Stromal cell of bone marrow (primary cell): ENCODE results near the gene SLC66A2.
"Not testable (repeated sequence)": the region's sequence is repeated elsewhere in the genome, so short reads cannot be mapped to it uniquely, and the experiment has no call there.

Experiments used
- DNase-seq: peaks from one replicate; pipeline ENCODE4 v3.0.0-alpha.2; 2012; ENCODE audit warnings: low read depth

Gene SLC66A2

GRCh38 chr18:79878246-79878645, 73.2 kb downstream of the SLC66A2 start:
- not testable (repeated sequence) for DNase-seq

GRCh38 chr18:79877163-79878091, 74.0 kb downstream of the SLC66A2 start:
- no peak for DNase-seq

GRCh38 chr18:79876497-79876896, 75.0 kb downstream of the SLC66A2 start:
- no peak for DNase-seq

- no peak for DNase-seq
These were observed 75.5 kb downstream of the SLC66A2 start for GRCh38 chr18:79875931-79876461.

GRCh38 chr18:79875531-79875919, 75.9 kb downstream of the SLC66A2 start:
- DNase-seq = no peak

GRCh38 chr18:79874553-79875530, 76.6 kb downstream of the SLC66A2 start:
- no peak for DNase-seq

- DNase-seq = no peak
These were observed 77.9 kb downstream of the SLC66A2 start for GRCh38 chr18:79873449-79874110.

GRCh38 chr18:79872527-79873444, 78.7 kb downstream of the SLC66A2 start:
- no peak for DNase-seq

- no peak for DNase-seq
These were observed 79.9 kb downstream of the SLC66A2 start for GRCh38 chr18:79871481-79872091.

- DNase-seq = no peak
These were observed 80.4 kb downstream of the SLC66A2 start for GRCh38 chr18:79871026-79871390.

GRCh38 chr18:79870301-79871025, 81.0 kb downstream of the SLC66A2 start:
- DNase-seq = no peak

- DNase-seq = no peak
These were observed 81.7 kb downstream of the SLC66A2 start for GRCh38 chr18:79869591-79870300.

GRCh38 chr18:79868811-79869541, 82.5 kb downstream of the SLC66A2 start:
- DNase-seq = no peak

- no peak for DNase-seq
These were observed 83.2 kb downstream of the SLC66A2 start for GRCh38 chr18:79868168-79868784.

GRCh38 chr18:79867666-79868065, 83.8 kb downstream of the SLC66A2 start:
- DNase-seq = no peak

GRCh38 chr18:79866889-79867574, 84.4 kb downstream of the SLC66A2 start:
- DNase-seq = no peak

- DNase-seq = not testable (repeated sequence)
These were observed 85.5 kb downstream of the SLC66A2 start for GRCh38 chr18:79865951-79866350.
